ENCODE results near the gene LMF1. TPM values are rescaled to one million over a fixed set of nuclear protein-coding genes. Genes with fewer than 3 reads are reported as not detected.

The LMF1 gene
- total and polyA plus RNA-seq, 2 of the 13 experiments (the other 11 are each of a cell fraction or from before 2014, with no cell fraction given): 6.8 to 8.5 TPM

DNA sequence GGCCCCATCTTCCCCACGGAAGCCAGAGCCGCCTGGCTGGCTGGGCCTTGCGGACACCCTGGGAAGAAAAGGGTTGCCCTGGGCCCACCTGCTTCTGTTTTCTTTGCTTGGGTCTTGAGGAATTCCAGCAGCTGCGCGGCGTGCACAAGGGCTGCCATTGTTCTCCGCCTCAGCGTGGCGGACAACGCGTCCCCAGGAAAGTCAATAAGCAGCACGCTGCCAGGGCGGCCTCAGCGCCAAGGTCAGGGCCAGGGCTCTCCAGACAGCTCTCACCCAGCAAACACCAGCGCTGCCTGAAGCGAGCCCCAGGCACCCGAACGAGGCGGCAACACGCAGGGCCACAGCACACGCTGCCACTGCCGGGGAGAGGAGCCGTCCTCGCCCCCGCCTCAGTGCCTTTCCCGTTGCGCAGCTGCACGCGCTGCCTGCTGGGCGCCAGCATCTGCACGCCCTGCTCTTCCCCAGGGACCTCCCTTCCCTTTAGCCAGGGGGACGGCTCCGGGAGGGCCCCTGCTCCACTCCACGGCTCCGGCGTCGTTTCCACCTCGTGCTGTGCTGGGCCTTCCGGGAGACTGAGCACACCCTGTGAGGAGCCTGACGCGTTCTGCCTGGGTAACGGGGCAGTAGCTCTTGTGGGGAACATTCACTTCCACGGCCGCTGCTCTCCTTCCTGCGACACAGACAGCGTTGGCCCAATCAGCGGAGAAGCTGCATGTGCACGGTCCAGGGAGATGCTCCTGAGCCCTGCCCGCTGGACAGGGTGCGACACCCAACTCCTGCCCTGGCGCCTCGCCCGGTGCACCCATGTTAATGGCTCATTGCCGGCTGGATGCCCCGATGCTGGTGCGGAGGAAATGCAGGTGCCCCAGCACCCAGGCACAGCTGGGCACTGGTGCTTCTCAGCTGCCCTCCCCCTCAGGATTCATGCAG, 57.8 kb downstream of the LMF1 start (continued):
- TF ChIP-seq TGIF2 (CRISPR knock-in tag; IDR thresholded peaks at IDR 0.05) (0 out of 2 replicates have a peak, but pooled peaks have one; percentile 65), DPF2 (CRISPR knock-in tag; IDR thresholded peaks at IDR 0.05; ENCODE audit: borderline replicate concordance, low read depth) (0 out of 2 replicates have a peak, but pooled peaks have one; percentile 16), ZFP41 (CRISPR knock-in tag; IDR thresholded peaks at IDR 0.05; ENCODE audit: borderline replicate concordance) (no peak), SRF (IDR thresholded peaks at IDR 0.05; ENCODE audit: low read depth, low read length) (no peak), NR1H2 (CRISPR knock-in tag; IDR thresholded peaks at IDR 0.05; ENCODE audit: borderline replicate concordance, low read depth) (no peak), ZFYVE20 (CRISPR knock-in tag; IDR thresholded peaks at IDR 0.05; ENCODE audit: borderline replicate concordance, low read depth) (0 out of 2 replicates have a peak, but pooled peaks have one; percentile 27), ATF1 (CRISPR knock-in tag; IDR thresholded peaks at IDR 0.05) (no peak), SOX6 (IDR thresholded peaks at IDR 0.05) (no peak), SOX6 (CRISPR knock-in tag; IDR thresholded peaks at IDR 0.05) (peak; percentile 97), JUND (CRISPR knock-in tag; IDR thresholded peaks at IDR 0.05) (no peak), ZNF121 (CRISPR knock-in tag; IDR thresholded peaks at IDR 0.05) (peak; percentile 46; the same call in 1 of the 2 replicates), SNAI1 (CRISPR knock-in tag; IDR thresholded peaks at IDR 0.05; ENCODE audit: borderline replicate concordance) (no peak), GATAD2A (CRISPR knock-in tag; IDR thresholded peaks at IDR 0.05) (peak; percentile 93), IRX3 (CRISPR knock-in tag; IDR thresholded peaks at IDR 0.05; ENCODE audit: borderline replicate concordance, low read depth) (0 out of 2 replicates have a peak, but pooled peaks have one; percentile 65)
- TF ChIP-seq, protein P1, sequence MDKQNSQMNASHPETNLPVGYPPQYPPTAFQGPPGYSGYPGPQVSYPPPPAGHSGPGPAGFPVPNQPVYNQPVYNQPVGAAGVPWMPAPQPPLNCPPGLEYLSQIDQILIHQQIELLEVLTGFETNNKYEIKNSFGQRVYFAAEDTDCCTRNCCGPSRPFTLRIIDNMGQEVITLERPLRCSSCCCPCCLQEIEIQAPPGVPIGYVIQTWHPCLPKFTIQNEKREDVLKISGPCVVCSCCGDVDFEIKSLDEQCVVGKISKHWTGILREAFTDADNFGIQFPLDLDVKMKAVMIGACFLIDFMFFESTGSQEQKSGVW (CRISPR knock-in tag; IDR thresholded peaks at IDR 0.05; ENCODE audit: borderline replicate concordance): no peak
- TF ChIP-seq, protein P2, sequence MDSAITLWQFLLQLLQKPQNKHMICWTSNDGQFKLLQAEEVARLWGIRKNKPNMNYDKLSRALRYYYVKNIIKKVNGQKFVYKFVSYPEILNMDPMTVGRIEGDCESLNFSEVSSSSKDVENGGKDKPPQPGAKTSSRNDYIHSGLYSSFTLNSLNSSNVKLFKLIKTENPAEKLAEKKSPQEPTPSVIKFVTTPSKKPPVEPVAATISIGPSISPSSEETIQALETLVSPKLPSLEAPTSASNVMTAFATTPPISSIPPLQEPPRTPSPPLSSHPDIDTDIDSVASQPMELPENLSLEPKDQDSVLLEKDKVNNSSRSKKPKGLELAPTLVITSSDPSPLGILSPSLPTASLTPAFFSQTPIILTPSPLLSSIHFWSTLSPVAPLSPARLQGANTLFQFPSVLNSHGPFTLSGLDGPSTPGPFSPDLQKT (CRISPR knock-in tag; IDR thresholded peaks at IDR 0.05; ENCODE audit: borderline replicate concordance): no peak
- TF ChIP-seq, protein P3, sequence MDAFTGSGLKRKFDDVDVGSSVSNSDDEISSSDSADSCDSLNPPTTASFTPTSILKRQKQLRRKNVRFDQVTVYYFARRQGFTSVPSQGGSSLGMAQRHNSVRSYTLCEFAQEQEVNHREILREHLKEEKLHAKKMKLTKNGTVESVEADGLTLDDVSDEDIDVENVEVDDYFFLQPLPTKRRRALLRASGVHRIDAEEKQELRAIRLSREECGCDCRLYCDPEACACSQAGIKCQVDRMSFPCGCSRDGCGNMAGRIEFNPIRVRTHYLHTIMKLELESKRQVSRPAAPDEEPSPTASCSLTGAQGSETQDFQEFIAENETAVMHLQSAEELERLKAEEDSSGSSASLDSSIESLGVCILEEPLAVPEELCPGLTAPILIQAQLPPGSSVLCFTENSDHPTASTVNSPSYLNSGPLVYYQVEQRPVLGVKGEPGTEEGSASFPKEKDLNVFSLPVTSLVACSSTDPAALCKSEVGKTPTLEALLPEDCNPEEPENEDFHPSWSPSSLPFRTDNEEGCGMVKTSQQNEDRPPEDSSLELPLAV (CRISPR knock-in tag; conservative IDR thresholded peaks at IDR 0.05; ENCODE audit: low read depth): no peak
- TF ChIP-seq, protein P4, sequence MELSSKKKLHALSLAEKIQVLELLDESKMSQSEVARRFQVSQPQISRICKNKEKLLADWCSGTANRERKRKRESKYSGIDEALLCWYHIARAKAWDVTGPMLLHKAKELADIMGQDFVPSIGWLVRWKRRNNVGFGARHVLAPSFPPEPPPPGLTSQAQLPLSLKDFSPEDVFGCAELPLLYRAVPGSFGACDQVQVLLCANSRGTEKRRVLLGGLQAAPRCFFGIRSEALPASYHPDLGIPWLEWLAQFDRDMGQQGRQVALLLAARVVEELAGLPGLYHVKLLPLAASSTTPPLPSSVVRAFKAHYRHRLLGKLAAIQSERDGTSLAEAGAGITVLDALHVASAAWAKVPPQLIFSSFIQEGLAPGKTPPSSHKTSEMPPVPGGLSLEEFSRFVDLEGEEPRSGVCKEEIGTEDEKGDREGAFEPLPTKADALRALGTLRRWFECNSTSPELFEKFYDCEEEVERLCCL (CRISPR knock-in tag; IDR thresholded peaks at IDR 0.05; ENCODE audit: borderline replicate concordance): no peak
- TF ChIP-seq, protein P5, sequence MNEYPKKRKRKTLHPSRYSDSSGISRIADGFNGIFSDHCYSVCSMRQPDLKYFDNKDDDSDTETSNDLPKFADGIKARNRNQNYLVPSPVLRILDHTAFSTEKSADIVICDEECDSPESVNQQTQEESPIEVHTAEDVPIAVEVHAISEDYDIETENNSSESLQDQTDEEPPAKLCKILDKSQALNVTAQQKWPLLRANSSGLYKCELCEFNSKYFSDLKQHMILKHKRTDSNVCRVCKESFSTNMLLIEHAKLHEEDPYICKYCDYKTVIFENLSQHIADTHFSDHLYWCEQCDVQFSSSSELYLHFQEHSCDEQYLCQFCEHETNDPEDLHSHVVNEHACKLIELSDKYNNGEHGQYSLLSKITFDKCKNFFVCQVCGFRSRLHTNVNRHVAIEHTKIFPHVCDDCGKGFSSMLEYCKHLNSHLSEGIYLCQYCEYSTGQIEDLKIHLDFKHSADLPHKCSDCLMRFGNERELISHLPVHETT (CRISPR knock-in tag; conservative IDR thresholded peaks at IDR 0.05): peak; percentile 67; the same call in 1 of the 2 replicates

Measured in HepG2 (cell line).